Type B pancreatic cell (in vitro differentiated cells): ENCODE results near the gene RGS11. TPM values are rescaled to one million over a fixed set of nuclear protein-coding genes. Genes with fewer than 3 reads are reported as not detected.

Experiments used
- DNase-seq: peaks from one replicate; pipeline ENCODE4 v3.0.0; 2021; ENCODE audit warnings: mixed read lengths; ENCODE audit not compliant: unreplicated experiment; ENCODE audit errors: extremely low spot score
- H3K27ac Mint-ChIP-seq: 2 replicates; pipeline ENCODE4 v1.8.0; 2021; ENCODE audit warnings: mild to moderate bottlenecking, mixed read lengths
- H3K27me3 Mint-ChIP-seq: 2 replicates; pipeline ENCODE4 v1.8.0; 2021; ENCODE audit warnings: mixed read lengths
- H3K36me3 Mint-ChIP-seq: 2 replicates; pipeline ENCODE4 v1.8.0; 2021; ENCODE audit warnings: mixed read lengths
- H3K4me1 Mint-ChIP-seq: one replicate; pipeline ENCODE4 v1.8.0; 2021; ENCODE audit warnings: mixed read lengths; ENCODE audit not compliant: unreplicated experiment
- H3K4me3 Mint-ChIP-seq: 2 replicates; pipeline ENCODE4 v1.8.0; 2021; ENCODE audit warnings: mild to moderate bottlenecking, mixed read lengths
- H3K9me3 Mint-ChIP-seq: 2 replicates; pipeline ENCODE4 v1.8.0; 2021; ENCODE audit warnings: mixed read lengths
- total RNA-seq: library from RNA; stranded (reverse); gene quantifications from 2 replicates; pipeline ENCODE4 v1.2.1, GENCODE V29; 2021; ENCODE audit warnings: low replicate concordance
- TF ChIP-seq, protein P1 (sequence below): fragments of 200-600 bp; sonication (generic); conservative IDR thresholded peaks from 2 replicates; pipeline ENCODE4 v1.5.0; 2021; ENCODE audit warnings: antibody characterized with exemption, mild to moderate bottlenecking

The RGS11 gene
- total RNA-seq, 1 donor from 2014 or later, result 6.6 TPM

- Mint-ChIP-seq H3K27me3 (no peaks in the 10 kb centered on the region), H3K4me3 (peak overlapping the region; percentile 97), H3K36me3 (peaks cover 19% of the 10 kb centered on the region), H3K4me1 (peaks cover 16% of the 10 kb centered on the region), H3K9me3 (no peaks in the 10 kb centered on the region), H3K27ac (peak overlapping the region; percentile 90)
- TF ChIP-seq, protein P1, sequence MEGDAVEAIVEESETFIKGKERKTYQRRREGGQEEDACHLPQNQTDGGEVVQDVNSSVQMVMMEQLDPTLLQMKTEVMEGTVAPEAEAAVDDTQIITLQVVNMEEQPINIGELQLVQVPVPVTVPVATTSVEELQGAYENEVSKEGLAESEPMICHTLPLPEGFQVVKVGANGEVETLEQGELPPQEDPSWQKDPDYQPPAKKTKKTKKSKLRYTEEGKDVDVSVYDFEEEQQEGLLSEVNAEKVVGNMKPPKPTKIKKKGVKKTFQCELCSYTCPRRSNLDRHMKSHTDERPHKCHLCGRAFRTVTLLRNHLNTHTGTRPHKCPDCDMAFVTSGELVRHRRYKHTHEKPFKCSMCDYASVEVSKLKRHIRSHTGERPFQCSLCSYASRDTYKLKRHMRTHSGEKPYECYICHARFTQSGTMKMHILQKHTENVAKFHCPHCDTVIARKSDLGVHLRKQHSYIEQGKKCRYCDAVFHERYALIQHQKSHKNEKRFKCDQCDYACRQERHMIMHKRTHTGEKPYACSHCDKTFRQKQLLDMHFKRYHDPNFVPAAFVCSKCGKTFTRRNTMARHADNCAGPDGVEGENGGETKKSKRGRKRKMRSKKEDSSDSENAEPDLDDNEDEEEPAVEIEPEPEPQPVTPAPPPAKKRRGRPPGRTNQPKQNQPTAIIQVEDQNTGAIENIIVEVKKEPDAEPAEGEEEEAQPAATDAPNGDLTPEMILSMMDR, result no peak
- no peak for DNase-seq
Observed at GRCh38 chr16:228151-228851, 47.4 kb downstream of the RGS11 start.

DNA sequence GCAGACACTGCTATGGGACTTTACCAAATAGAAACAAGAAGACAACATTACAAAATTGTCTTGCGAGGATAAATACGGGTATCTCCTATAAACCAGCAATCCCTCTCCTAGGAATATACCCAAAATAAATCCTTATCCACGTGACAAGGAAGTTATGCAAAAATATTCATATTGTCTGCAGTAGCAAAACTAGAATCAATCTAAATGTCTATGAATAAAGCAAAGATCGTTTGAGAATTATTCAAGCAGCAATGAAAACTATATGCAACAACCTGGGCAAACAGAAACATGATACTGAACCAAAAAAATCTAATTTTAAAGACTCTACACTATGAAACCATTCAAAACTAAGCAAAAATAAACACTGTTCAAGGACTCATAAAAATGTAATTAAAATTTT, 55.7 kb downstream of the RGS11 start:
- H3K27ac Mint-ChIP-seq, result no peak overlapping the region
- no peaks in the 10 kb centered on the region for H3K27me3 Mint-ChIP-seq

More for the DNA sequence above, 55.7 kb downstream of the RGS11 start:
- TF ChIP-seq, protein P1, result no peak
- Mint-ChIP-seq H3K36me3 (peaks cover 21% of the 10 kb centered on the region), H3K9me3 (no peaks in the 10 kb centered on the region), H3K4me3 (no peak overlapping the region), H3K4me1 (no peaks in the 10 kb centered on the region)
- no peak for DNase-seq

Other genes with a start within 250 kb of the RGS11 start
- 12.6 and 17.6 TPM in 2 replicates for gene POLR3K, start 222.3 kb downstream of the RGS11 start, total RNA-seq
- 38.5 and 48.7 TPM in 2 replicates for gene SNRNP25, start 222.1 kb downstream of the RGS11 start, total RNA-seq
- gene RHBDF1, start 203.3 kb downstream of the RGS11 start, total RNA-seq, result 25.3 and 27.3 TPM in 2 replicates
- 38.0 and 40.0 TPM in 2 replicates for gene MPG, start 197.7 kb downstream of the RGS11 start, total RNA-seq
- 37.9 and 38.7 TPM in 2 replicates for gene NPRL3, start 137.3 kb downstream of the RGS11 start, total RNA-seq
- gene HBZ, start 123.3 kb downstream of the RGS11 start, total RNA-seq, result not detected in 2 replicates
- gene HBM, start 110.0 kb downstream of the RGS11 start, total RNA-seq, result not detected in 2 replicates
- gene HBA2, start 103.1 kb downstream of the RGS11 start, total RNA-seq, result not detected in 2 replicates
- not detected in 2 replicates for gene HBA1, start 99.3 kb downstream of the RGS11 start, total RNA-seq
- gene HBQ1, start 95.5 kb downstream of the RGS11 start, total RNA-seq, result 1.1 and 1.5 TPM in 2 replicates
- gene LUC7L, start 46.5 kb downstream of the RGS11 start, total RNA-seq, result 95.3 and 154 TPM in 2 replicates
- 125 and 143 TPM in 2 replicates for gene FAM234A, start 41.1 kb downstream of the RGS11 start, total RNA-seq
- 2.5 and 5.0 TPM in 2 replicates for gene ARHGDIG, start 4.6 kb upstream of the RGS11 start, total RNA-seq
- 1.0 and 1.6 TPM in 2 replicates for gene PDIA2, start 7.2 kb upstream of the RGS11 start, total RNA-seq
- gene AXIN1, start 76.8 kb upstream of the RGS11 start, total RNA-seq, result 30.6 and 31.8 TPM in 2 replicates
- 69.6 and 75.3 TPM in 2 replicates for gene MRPL28, start 94.6 kb upstream of the RGS11 start, total RNA-seq
- gene PGAP6, start 106.0 kb upstream of the RGS11 start, total RNA-seq, result 56.0 and 71.1 TPM in 2 replicates
- gene NME4, start 121.3 kb upstream of the RGS11 start, total RNA-seq, result 72.8 and 166 TPM in 2 replicates
- 21.5 and 22.1 TPM in 2 replicates for gene DECR2, start 125.9 kb upstream of the RGS11 start, total RNA-seq
- gene RAB11FIP3, start 149.7 kb upstream of the RGS11 start, total RNA-seq, result 43.4 and 52.1 TPM in 2 replicates